Bronchial epithelial cell (primary cell): ENCODE results near the gene COX5A. TPM values are rescaled to one million over a fixed set of nuclear protein-coding genes. Genes with fewer than 3 reads are reported as not detected.

Experiments
- DNase-seq: peaks from one replicate; pipeline ENCODE4 v3.0.0-alpha.2; 2010; ENCODE audit warnings: low read depth
- FAIRE-seq: peaks from 2 replicates; lab custom pipeline; 2011; peaks lifted over from hg19 to GRCh38; lab: Jason Lieb, UNC
- H3K27me3 ChIP-seq: 2 replicates; pipeline ENCODE4 v1.5.1; 2011; ENCODE audit warnings: low read length; ENCODE audit not compliant: control insufficient read depth, insufficient read depth
- H3K36me3 ChIP-seq: 2 replicates; pipeline ENCODE4 v1.5.1; 2011; ENCODE audit warnings: low read length; ENCODE audit not compliant: control insufficient read depth, insufficient read depth
- H3K4me3 ChIP-seq: 2 replicates; pipeline ENCODE4 v1.5.1; 2011; ENCODE audit warnings: mild to moderate bottlenecking, low read depth, low read length, control low read depth
- total RNA-seq: library from RNA; depleted of rRNA; stranded (reverse); fragments of >200 nt; gene quantifications from 2 replicates; pipeline ENCODE4 v1.2.1, GENCODE V29; 2014
- TF ChIP-seq, protein P1 (sequence below): IDR thresholded peaks from 2 replicates; pipeline ENCODE4 v1.5.1; 2011; ENCODE audit warnings: mild to moderate bottlenecking, moderate library complexity, low read length, control low read depth, inconsistent platforms; ENCODE audit not compliant: insufficient read depth, severe bottlenecking

The COX5A gene
- total RNA-seq, 1 donor from 2014 or later, result 66.6 TPM

- DNase-seq, result peak; percentile 15
- no peaks in the 10 kb centered on the region for H3K27me3 ChIP-seq
- peaks cover 7% of the 10 kb centered on the region for H3K36me3 ChIP-seq
- TF ChIP-seq, protein P1, sequence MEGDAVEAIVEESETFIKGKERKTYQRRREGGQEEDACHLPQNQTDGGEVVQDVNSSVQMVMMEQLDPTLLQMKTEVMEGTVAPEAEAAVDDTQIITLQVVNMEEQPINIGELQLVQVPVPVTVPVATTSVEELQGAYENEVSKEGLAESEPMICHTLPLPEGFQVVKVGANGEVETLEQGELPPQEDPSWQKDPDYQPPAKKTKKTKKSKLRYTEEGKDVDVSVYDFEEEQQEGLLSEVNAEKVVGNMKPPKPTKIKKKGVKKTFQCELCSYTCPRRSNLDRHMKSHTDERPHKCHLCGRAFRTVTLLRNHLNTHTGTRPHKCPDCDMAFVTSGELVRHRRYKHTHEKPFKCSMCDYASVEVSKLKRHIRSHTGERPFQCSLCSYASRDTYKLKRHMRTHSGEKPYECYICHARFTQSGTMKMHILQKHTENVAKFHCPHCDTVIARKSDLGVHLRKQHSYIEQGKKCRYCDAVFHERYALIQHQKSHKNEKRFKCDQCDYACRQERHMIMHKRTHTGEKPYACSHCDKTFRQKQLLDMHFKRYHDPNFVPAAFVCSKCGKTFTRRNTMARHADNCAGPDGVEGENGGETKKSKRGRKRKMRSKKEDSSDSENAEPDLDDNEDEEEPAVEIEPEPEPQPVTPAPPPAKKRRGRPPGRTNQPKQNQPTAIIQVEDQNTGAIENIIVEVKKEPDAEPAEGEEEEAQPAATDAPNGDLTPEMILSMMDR, result no peak
- no peak for FAIRE-seq
- no peak overlapping the region for H3K4me3 ChIP-seq
These were observed 24.8 kb downstream of the COX5A start for GRCh38 chr15:74913041-74913440.

DNA sequence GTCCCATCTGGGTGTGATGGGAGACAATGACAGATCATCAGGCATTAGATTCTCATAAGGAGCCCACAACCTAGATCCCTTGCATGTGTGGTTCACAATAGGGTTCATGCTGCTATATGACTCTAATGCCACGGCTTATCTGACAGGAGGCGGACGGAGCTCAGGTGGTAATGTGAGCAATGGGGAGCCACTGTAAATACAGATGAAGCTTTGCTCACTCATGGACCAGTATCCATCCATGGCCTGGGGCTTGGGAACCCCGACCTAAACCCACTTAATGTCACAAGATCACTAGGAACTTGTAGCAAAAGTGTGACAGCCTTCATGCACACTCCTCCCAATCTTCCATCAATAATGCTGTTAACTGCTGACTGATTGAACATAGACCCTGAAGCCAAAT is 29.2 kb downstream of the COX5A start:
- FAIRE-seq (no peak), DNase-seq (no peak)
- Histone ChIP-seq H3K36me3 (peaks cover 10% of the 10 kb centered on the region), H3K4me3 (no peak overlapping the region), H3K27me3 (no peaks in the 10 kb centered on the region)
- TF ChIP-seq, protein P1, result no peak

- TF ChIP-seq, protein P1, result no peak
- Histone ChIP-seq H3K36me3 (peaks cover 18% of the 10 kb centered on the region), H3K27me3 (no peaks in the 10 kb centered on the region), H3K4me3 (peak overlapping the region; percentile 73)
- no peak for FAIRE-seq
- peak; percentile 29 for DNase-seq
These were observed 30.6 kb downstream of the COX5A start for GRCh38 chr15:74907163-74907870.

DNA sequence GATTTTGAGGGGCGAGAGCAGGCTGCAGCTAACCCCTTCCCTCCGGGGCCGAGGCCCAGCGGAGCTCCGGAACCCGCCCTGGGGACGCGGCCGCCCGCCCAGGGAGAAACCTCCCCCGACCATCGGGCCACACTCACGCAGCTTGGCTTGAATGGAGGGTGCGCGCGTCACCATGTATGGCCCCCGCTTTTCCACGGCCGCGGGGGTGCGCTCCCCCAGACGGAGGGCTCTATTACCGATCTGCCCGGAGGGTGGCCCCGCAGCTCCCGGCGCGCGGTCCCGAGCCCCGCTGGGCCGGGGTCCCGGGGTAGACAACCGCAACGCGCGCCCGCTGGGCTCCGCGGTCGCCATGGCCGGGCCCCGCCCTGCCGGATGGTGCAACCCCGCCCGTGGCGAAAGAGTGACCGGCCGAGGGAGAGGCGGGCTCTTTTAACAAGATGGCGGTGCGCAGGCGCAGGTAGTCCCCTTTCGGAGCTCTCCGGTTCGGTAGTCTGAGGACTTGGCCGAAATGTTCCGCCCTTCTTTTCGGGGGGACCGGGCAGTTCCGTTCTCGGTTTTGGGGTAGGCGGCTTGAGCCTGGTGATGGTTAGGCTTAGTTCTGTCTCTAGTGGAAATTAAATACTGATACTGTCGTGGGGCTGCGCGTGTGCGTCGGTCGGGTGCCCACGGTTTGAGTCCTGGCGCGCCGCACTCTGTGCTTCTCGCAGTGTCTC is 31.3 kb downstream of the COX5A start, which contains the start of gene FAM219B:
Gene FAM219B (minus strand): TSS at position 402 of the 713 bp plus-strand sequence. CDS start 51 bp downstream, at position 351.
- DNase-seq (peak; percentile 74), FAIRE-seq (no peak)
- Histone ChIP-seq H3K27me3 (no peaks in the 10 kb centered on the region), H3K4me3 (peak within 1 kb of the TSS; percentile 73), H3K36me3 (peaks cover 20% of the 10 kb centered on the region)
- TF ChIP-seq, protein P1, result no peak

GRCh38 chr15:74906067-74906449 is 31.8 kb downstream of the COX5A start:
- Histone ChIP-seq H3K36me3 (peaks cover 20% of the 10 kb centered on the region), H3K4me3 (peak overlapping the region; percentile 73), H3K27me3 (no peaks in the 10 kb centered on the region)
- TF ChIP-seq, protein P1, result no peak
- DNase-seq (peak; percentile 37), FAIRE-seq (no peak)
